PC-9 (cell line): ENCODE results near the gene F2RL3. TPM values are rescaled to one million over a fixed set of nuclear protein-coding genes. Genes with fewer than 3 reads are reported as not detected.

ENCODE experiments used
- BruUV-seq: library from RNA; stranded (reverse); fragments of 400-500 nt; replicated peaks from 2 replicates; lab custom pipeline; 2021; lab: Mats Ljungman, UMichigan
- CTCF ChIA-PET: fragments of 300-600 bp; sonication (Branson Sonifier 250); formaldehyde crosslinking; loops from one replicate; lab custom pipeline; 2022; ENCODE audit warnings: antibody characterized with exemption; lab: Charles Lee
- POLR2A ChIA-PET: fragments of 300-600 bp; sonication (Branson Sonifier 250); formaldehyde crosslinking; loops from one replicate; lab custom pipeline; 2022; ENCODE audit warnings: antibody characterized with exemption; ENCODE audit not compliant: unreplicated experiment; lab: Charles Lee
- DNase-seq, 2 experiments: peaks; one replicate each; pipeline versions ENCODE4 v3.0.0 to v3.0.0-alpha.2; 2015 to 2022; ENCODE audit warnings: mixed read lengths in 1 of 2
- H2AFZ ChIP-seq: fragments of 200-600 bp; sonication (generic); 2 replicates; pipeline ENCODE4 v1.8.1; 2017; ENCODE audit warnings: antibody characterized with exemption
- H3F3A ChIP-seq: fragments of 200-600 bp; sonication (generic); 2 replicates; pipeline ENCODE4 v1.8.1; 2017; ENCODE audit warnings: antibody characterized with exemption, mild to moderate bottlenecking, low read depth; ENCODE audit not compliant: insufficient read depth
- H3K27ac ChIP-seq: fragments of 200-600 bp; sonication (generic); 2 replicates; pipeline ENCODE4 v1.6.1; 2016; ENCODE audit warnings: mixed run types
- H3K27me3 ChIP-seq: fragments of 200-600 bp; sonication (generic); 2 replicates; pipeline ENCODE4 v1.6.1; 2016; ENCODE audit warnings: low read depth, mixed run types; ENCODE audit not compliant: insufficient read depth
- H3K36me3 ChIP-seq: fragments of 200-600 bp; sonication (generic); 2 replicates; pipeline ENCODE4 v1.6.1; 2016; ENCODE audit warnings: low read depth, mixed run types
- H3K4me1 ChIP-seq: fragments of 200-600 bp; sonication (generic); replicated peaks from 2 replicates; pipeline ENCODE4 v1.6.1; 2016; ENCODE audit warnings: mixed run types; ENCODE audit not compliant: insufficient read depth
- H3K4me2 ChIP-seq: fragments of 200-600 bp; sonication (generic); 2 replicates; pipeline ENCODE4 v1.6.1; 2017; ENCODE audit warnings: mixed run types
- H3K4me3 ChIP-seq: fragments of 200-600 bp; sonication (generic); 2 replicates; pipeline ENCODE4 v1.6.1; 2016; ENCODE audit warnings: mixed run types
- H3K79me2 ChIP-seq: fragments of 200-600 bp; sonication (generic); 2 replicates; pipeline ENCODE4 v1.6.1; 2017; ENCODE audit warnings: low read depth, mixed run types
- H3K9me2 ChIP-seq: fragments of 200-600 bp; sonication (generic); 2 replicates; pipeline ENCODE4 v1.8.1; 2017; ENCODE audit warnings: mild to moderate bottlenecking; ENCODE audit not compliant: insufficient read depth
- H3K9me3 ChIP-seq: fragments of 200-600 bp; sonication (generic); 2 replicates; pipeline ENCODE4 v1.8.1; 2016; ENCODE audit warnings: low read depth; ENCODE audit not compliant: insufficient read depth
- H4K20me1 ChIP-seq: fragments of 200-600 bp; sonication (generic); 2 replicates; pipeline ENCODE4 v1.8.1; 2017; ENCODE audit not compliant: insufficient read depth
- EZH2 ChIP-seq: fragments of 200-600 bp; sonication (generic); IDR thresholded peaks from 2 replicates; pipeline ENCODE4 v1.8.0; 2017; ENCODE audit warnings: antibody characterized with exemption, low read depth
- intact Hi-C: fragments of 100-400 bp; cut with micrococcal nuclease; formaldehyde crosslinking; loops from one replicate; pipeline ENCODE4 v1.10.0; 2022; ENCODE audit not compliant: unreplicated experiment
- total RNA-seq: library from RNA; stranded (reverse); gene quantifications from 2 replicates; pipeline ENCODE4 v1.2.3, GENCODE V29; 2021
- TF ChIP-seq, protein P1 (sequence below): fragments of 200-600 bp; sonication (generic); conservative IDR thresholded peaks from 2 replicates; pipeline ENCODE4 v1.6.1; 2017; ENCODE audit warnings: mixed run types, antibody characterized with exemption, mild to moderate bottlenecking, moderate library complexity

F2RL3 gene
- total RNA-seq, 1 experiment from 2014 or later: not detected

DNA sequence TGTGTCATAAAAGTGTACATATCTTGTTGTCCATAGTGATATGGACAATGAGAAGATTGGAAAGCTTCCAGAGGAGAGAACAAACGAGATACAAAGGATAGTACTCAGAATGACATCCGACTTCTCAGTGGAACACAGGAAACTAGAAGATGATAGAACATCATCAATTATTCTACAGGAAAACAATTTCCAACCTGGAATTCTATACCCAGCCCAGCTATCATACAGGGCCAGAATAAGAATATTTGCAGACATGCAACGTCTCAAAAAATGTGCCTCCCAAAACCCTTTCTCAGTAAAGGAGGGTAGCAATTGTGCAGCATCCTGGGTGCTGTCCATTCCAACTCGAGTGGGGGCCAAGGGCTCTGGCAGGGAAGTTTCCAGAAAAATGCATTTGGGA is 24.0 kb downstream of the F2RL3 start:
- intact Hi-C loops: no loop called here
- CTCF ChIA-PET: no interaction called here

DNA sequence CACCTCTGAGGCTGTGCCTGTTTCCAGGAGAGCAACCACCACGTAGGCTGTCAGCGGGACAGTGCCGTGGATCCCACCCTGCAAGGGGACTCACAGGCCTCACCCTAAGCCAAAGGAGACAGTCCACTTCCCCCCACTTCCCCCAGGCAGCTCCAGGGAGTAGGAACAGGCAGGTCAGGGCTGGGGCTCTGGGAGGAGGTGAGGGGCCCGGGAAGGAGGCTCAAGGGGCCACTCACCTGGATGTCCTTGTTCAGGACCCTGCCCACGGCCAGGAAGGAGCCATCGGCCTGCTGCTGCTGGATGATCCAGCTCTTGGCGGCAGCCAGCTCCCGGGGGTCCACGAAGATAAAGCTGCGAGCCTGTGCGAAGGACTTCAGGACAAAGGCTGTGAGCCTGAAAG is 25.6 kb downstream of the F2RL3 start:
- POLR2A ChIA-PET: no interaction called here

More for the DNA sequence above, 24.0 kb downstream of the F2RL3 start:
- POLR2A ChIA-PET: no interaction called here
- H3K27me3 ChIP-seq: no peaks in the 10 kb centered on the region
- no peak overlapping the region for H3K4me3 ChIP-seq
- H3K4me2 ChIP-seq: no peak overlapping the region
- DNase-seq: no peak
- no peak overlapping the region for H2AFZ ChIP-seq
- no peak overlapping the region for H3K27ac ChIP-seq
- no peaks in the 10 kb centered on the region for H3K36me3 ChIP-seq
- H3K79me2 ChIP-seq: no peaks in the 10 kb centered on the region
- H4K20me1 ChIP-seq: no peaks in the 10 kb centered on the region
- peaks cover 19% of the 10 kb centered on the region for H3K9me3 ChIP-seq
- H3K4me1 ChIP-seq: no peaks in the 10 kb centered on the region
- TF ChIP-seq, protein P1, sequence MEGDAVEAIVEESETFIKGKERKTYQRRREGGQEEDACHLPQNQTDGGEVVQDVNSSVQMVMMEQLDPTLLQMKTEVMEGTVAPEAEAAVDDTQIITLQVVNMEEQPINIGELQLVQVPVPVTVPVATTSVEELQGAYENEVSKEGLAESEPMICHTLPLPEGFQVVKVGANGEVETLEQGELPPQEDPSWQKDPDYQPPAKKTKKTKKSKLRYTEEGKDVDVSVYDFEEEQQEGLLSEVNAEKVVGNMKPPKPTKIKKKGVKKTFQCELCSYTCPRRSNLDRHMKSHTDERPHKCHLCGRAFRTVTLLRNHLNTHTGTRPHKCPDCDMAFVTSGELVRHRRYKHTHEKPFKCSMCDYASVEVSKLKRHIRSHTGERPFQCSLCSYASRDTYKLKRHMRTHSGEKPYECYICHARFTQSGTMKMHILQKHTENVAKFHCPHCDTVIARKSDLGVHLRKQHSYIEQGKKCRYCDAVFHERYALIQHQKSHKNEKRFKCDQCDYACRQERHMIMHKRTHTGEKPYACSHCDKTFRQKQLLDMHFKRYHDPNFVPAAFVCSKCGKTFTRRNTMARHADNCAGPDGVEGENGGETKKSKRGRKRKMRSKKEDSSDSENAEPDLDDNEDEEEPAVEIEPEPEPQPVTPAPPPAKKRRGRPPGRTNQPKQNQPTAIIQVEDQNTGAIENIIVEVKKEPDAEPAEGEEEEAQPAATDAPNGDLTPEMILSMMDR: no peak
- TF ChIP-seq EZH2: no peak
- BruUV-seq: no TSS peak
- H3F3A ChIP-seq: no peaks in the 10 kb centered on the region
- no peaks in the 10 kb centered on the region for H3K9me2 ChIP-seq

DNA sequence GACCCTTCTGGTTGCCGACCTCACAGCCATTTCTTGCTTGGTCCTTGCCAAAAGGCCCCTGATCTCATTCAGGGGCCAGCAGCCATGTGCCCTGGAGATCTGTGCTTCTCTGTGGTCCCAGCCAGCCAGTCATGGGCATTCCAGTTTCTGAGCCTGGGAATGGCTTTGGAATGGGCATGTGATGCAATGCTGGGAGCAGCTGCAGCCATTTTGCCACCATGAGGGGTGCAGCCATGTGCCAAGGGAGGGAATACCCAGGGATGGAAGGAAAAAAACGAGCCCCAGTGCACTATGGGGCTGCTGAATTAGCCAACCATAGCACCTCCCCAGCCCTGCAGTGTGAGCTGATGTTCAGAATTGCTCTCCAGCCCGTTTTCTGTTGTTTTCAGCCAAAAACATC is 26.3 kb downstream of the F2RL3 start:
- ChIA-PET POLR2A (no interaction called here), CTCF (no interaction called here)
- no peak overlapping the region for H3K4me2 ChIP-seq
- H3K4me1 ChIP-seq: peaks cover 2% of the 10 kb centered on the region
- no peaks in the 10 kb centered on the region for H3K36me3 ChIP-seq
- no peak overlapping the region for H2AFZ ChIP-seq
- intact Hi-C loops: no loop called here
- no peak overlapping the region for H3K4me3 ChIP-seq
- no peaks in the 10 kb centered on the region for H4K20me1 ChIP-seq
- H3F3A ChIP-seq: peaks cover 7% of the 10 kb centered on the region
- no peaks in the 10 kb centered on the region for H3K27me3 ChIP-seq
- TF ChIP-seq, protein P1: no peak
- TF ChIP-seq EZH2: no peak
- H3K9me2 ChIP-seq: no peaks in the 10 kb centered on the region
- H3K27ac ChIP-seq: no peak overlapping the region
- DNase-seq: no peak
- no peaks in the 10 kb centered on the region for H3K79me2 ChIP-seq
- no TSS peak for BruUV-seq
- peaks cover 19% of the 10 kb centered on the region for H3K9me3 ChIP-seq

More for the DNA sequence above, 25.6 kb downstream of the F2RL3 start:
- DNase-seq: no peak
- peaks cover 19% of the 10 kb centered on the region for H3K9me3 ChIP-seq
- H3K79me2 ChIP-seq: no peaks in the 10 kb centered on the region
- BruUV-seq: no TSS peak
- no peaks in the 10 kb centered on the region for H3K9me2 ChIP-seq
- H3F3A ChIP-seq: 0 out of 2 replicates have a peak, but pooled peaks cover under 1% of the 10 kb centered on the region
- H2AFZ ChIP-seq: no peak overlapping the region
- H4K20me1 ChIP-seq: no peaks in the 10 kb centered on the region
- no peaks in the 10 kb centered on the region for H3K4me1 ChIP-seq
- no peak overlapping the region for H3K4me3 ChIP-seq
- no peak overlapping the region for H3K4me2 ChIP-seq
- TF ChIP-seq EZH2: no peak
- TF ChIP-seq, protein P1: no peak
- H3K27ac ChIP-seq: no peak overlapping the region
- CTCF ChIA-PET: no interaction called here
- no peaks in the 10 kb centered on the region for H3K27me3 ChIP-seq
- H3K36me3 ChIP-seq: no peaks in the 10 kb centered on the region
- intact Hi-C loops: no loop called here
